RWPE2 (cell line): Measurements from ENCODE around the gene GRIP2.
A peak's percentile ranks its signal among the peaks of the same experiment; 100 is the strongest.

Source experiments
- ATAC-seq: fragments of 200-7000 bp; cut with Tn5 transposase; 3 replicates; pipeline ENCODE4 v1.9.1; 2021; ENCODE audit warnings: low read depth
- DNase-seq: peaks from one replicate; pipeline ENCODE4 v3.0.0-alpha.2; 2020; ENCODE audit warnings: low spot score
- H3K27ac ChIP-seq: fragments of 450-650 bp; 2 replicates; pipeline ENCODE4 v1.5.1; 2017; ENCODE audit warnings: mild to moderate bottlenecking; ENCODE audit not compliant: poor library complexity, severe bottlenecking
- H3K27me3 ChIP-seq: fragments of 250-450 bp; sonication (Bioruptor Pico); 2 replicates; pipeline ENCODE4 v1.5.1; 2021; ENCODE audit warnings: mild to moderate bottlenecking, moderate library complexity; ENCODE audit not compliant: insufficient read depth, poor library complexity, severe bottlenecking
- H3K36me3 ChIP-seq: fragments of 250-450 bp; sonication (Bioruptor Pico); 2 replicates; pipeline ENCODE4 v1.5.1; 2020; ENCODE audit warnings: low read depth, mild to moderate bottlenecking, moderate library complexity
- H3K4me1 ChIP-seq: fragments of 250-450 bp; sonication (Bioruptor Pico); 2 replicates; pipeline ENCODE4 v1.5.1; 2021; ENCODE audit warnings: mild to moderate bottlenecking, moderate library complexity; ENCODE audit not compliant: insufficient read depth, poor library complexity, severe bottlenecking
- H3K4me3 ChIP-seq: fragments of 250-450 bp; sonication (Bioruptor Pico); 2 replicates; pipeline ENCODE4 v1.5.1; 2021; ENCODE audit warnings: mild to moderate bottlenecking, moderate library complexity; ENCODE audit not compliant: severe bottlenecking
- H3K9me3 ChIP-seq: fragments of 250-450 bp; sonication (Bioruptor Pico); 2 replicates; pipeline ENCODE4 v1.5.1; 2021; ENCODE audit warnings: mild to moderate bottlenecking, moderate library complexity; ENCODE audit not compliant: severe bottlenecking
- CTCF ChIP-seq: fragments of 450-650 bp; IDR thresholded peaks from one replicate; pipeline ENCODE4 v1.5.1; 2017; ENCODE audit warnings: mild to moderate bottlenecking, moderate library complexity; ENCODE audit not compliant: poor library complexity, severe bottlenecking

Gene GRIP2

GRCh38 chr3:14539742-14540491, at the start of gene GRIP2:
TSS of gene GRIP2 (minus strand) at chr3:14540342. CDS start at chr3:14540308, 34 bp downstream.
- DNase-seq: no peak
- no peak for ATAC-seq
- H3K36me3 ChIP-seq: no peaks in the 10 kb centered on the region
- no peaks in the 10 kb centered on the region for H3K9me3 ChIP-seq
- no peak within 1 kb of the TSS for H3K27ac ChIP-seq
- H3K4me1 ChIP-seq: no peaks in the 10 kb centered on the region
- no peaks in the 10 kb centered on the region for H3K27me3 ChIP-seq
- no peak within 1 kb of the TSS for H3K4me3 ChIP-seq
- TF ChIP-seq CTCF: no peak

DNA sequence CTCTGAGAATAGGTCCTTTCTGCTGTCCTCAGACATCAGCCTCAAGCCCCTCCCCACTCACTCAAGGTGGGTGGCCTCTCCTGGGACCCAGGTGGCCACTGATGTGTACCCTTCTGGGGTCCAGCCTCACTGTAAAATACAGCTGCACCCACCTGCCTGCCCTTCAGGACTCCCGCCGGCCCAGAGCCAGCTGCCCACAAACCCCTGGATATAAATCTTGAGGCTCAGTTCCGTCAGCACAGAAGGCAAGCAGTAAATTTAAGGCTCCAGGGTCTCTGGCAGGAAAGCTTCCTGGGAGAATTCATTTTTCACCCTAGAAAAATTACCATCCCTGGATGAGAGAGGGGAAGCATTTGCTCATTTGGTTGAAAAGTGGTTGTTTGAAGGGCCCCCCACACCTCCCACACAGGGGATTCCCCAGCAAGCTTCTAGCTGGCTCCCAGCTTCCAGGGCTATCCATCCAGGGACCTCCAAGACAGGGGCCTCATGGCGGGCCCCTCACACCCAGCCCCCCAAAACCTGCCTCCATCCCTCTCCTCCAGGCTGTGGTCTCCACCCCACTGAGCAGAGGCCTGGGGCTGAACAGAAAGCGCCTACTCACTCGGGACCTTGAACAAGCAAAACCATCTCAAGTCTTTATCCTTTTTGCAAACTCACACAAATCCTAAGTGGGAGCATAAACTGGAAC, 48.4 kb upstream of the GRIP2 start:
- H3K27me3 ChIP-seq: no peaks in the 10 kb centered on the region
- no peaks in the 10 kb centered on the region for H3K9me3 ChIP-seq
- ATAC-seq: no peak
- H3K4me3 ChIP-seq: no peak overlapping the region
- DNase-seq: no peak
- no peaks in the 10 kb centered on the region for H3K36me3 ChIP-seq
- H3K27ac ChIP-seq: no peak overlapping the region
- TF ChIP-seq CTCF: no peak
- H3K4me1 ChIP-seq: peaks cover 9% of the 10 kb centered on the region

GRCh38 chr3:14587740-14588360, 47.7 kb upstream of the GRIP2 start:
- H3K9me3 ChIP-seq: no peaks in the 10 kb centered on the region
- H3K4me1 ChIP-seq: peaks cover 9% of the 10 kb centered on the region
- peak; percentile 88 for ATAC-seq
- H3K36me3 ChIP-seq: no peaks in the 10 kb centered on the region
- DNase-seq: no peak
- no peak for TF ChIP-seq CTCF
- H3K4me3 ChIP-seq: no peak overlapping the region
- no peaks in the 10 kb centered on the region for H3K27me3 ChIP-seq
- H3K27ac ChIP-seq: no peak overlapping the region

DNA sequence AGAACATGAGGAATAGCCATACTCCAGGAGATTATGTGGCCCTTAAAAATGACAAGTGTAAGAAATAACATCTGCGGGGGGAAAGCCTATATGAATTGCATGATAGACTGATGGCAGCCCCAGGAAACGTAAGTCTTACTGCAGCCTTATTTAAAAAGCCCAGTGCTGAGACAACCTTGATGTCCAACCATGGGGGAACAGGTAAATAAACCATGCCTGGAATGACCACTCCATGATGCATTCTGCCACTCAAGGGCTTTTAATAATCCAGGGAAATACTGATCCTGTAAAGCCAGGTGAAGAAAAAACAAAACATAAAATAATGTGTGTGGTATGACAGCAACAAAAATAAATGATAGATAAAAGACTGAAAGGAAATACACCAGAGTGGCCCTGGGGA, 46.5 kb upstream of the GRIP2 start:
- no peak for TF ChIP-seq CTCF
- Histone ChIP-seq H3K4me3 (no peak overlapping the region), H3K36me3 (no peaks in the 10 kb centered on the region), H3K27ac (no peak overlapping the region), H3K4me1 (peaks cover 9% of the 10 kb centered on the region), H3K27me3 (no peaks in the 10 kb centered on the region), H3K9me3 (no peaks in the 10 kb centered on the region)
- ATAC-seq (no peak), DNase-seq (no peak)
